ENCODE results near the gene SH3BP2.

- TF ChIP-seq CTCF (conservative IDR thresholded peaks at IDR 0.05; ENCODE audit: low read length) (no peak), EZH2phosphoT487 (IDR thresholded peaks at IDR 0.05; ENCODE audit: borderline replicate concordance, low read depth, low read length) (no peak)
Measured at GRCh38 chr4:2824836-2825381, 32.0 kb downstream of the SH3BP2 start.

Data from OCI-LY7 (cell line).